Calu3 (cell line): Measurements from ENCODE around the gene CPSF3. TPM values are rescaled to one million over a fixed set of nuclear protein-coding genes. Genes with fewer than 3 reads are reported as not detected.

Source experiments
- BruUV-seq: library from RNA; stranded (reverse); fragments of 400-500 nt; replicated peaks from 2 replicates; lab custom pipeline; 2021; lab: Mats Ljungman, UMichigan
- CTCF ChIA-PET: fragments of 300-600 bp; sonication (Branson Sonifier 250); formaldehyde crosslinking; loops from one replicate; lab custom pipeline; 2022; ENCODE audit warnings: antibody characterized with exemption; lab: Charles Lee
- DNase-seq: peaks from one replicate; pipeline ENCODE4 v3.0.0; 2022
- H3K27ac Mint-ChIP-seq: one replicate; pipeline ENCODE4 v1.8.0; 2022; ENCODE audit warnings: mixed read lengths; ENCODE audit not compliant: unreplicated experiment
- H3K27me3 Mint-ChIP-seq: one replicate; pipeline ENCODE4 v1.8.0; 2022; ENCODE audit warnings: mixed read lengths; ENCODE audit not compliant: unreplicated experiment
- H3K36me3 Mint-ChIP-seq: one replicate; pipeline ENCODE4 v1.8.0; 2022; ENCODE audit warnings: mild to moderate bottlenecking, moderate library complexity, mixed read lengths; ENCODE audit not compliant: insufficient read depth, unreplicated experiment
- H3K4me1 Mint-ChIP-seq: one replicate; pipeline ENCODE4 v1.8.0; 2022; ENCODE audit warnings: mild to moderate bottlenecking, low read depth, mixed read lengths; ENCODE audit not compliant: unreplicated experiment
- H3K4me3 Mint-ChIP-seq: one replicate; pipeline ENCODE4 v1.8.0; 2022; ENCODE audit warnings: mild to moderate bottlenecking, low read depth, moderate library complexity, mixed read lengths; ENCODE audit not compliant: unreplicated experiment
- H3K9me3 Mint-ChIP-seq: one replicate; pipeline ENCODE4 v1.8.0; 2022; ENCODE audit warnings: low read depth, mixed read lengths; ENCODE audit not compliant: unreplicated experiment
- CTCF ChIP-seq: fragments of 200-600 bp; IDR thresholded peaks from one replicate; pipeline ENCODE4 v1.8.0; 2022; ENCODE audit warnings: antibody characterized with exemption; ENCODE audit not compliant: unreplicated experiment
- intact Hi-C: fragments of 100-400 bp; cut with micrococcal nuclease; formaldehyde crosslinking; loops from one replicate; pipeline ENCODE4 v1.10.0; 2022; ENCODE audit not compliant: unreplicated experiment
- total RNA-seq: library from RNA; stranded (reverse); gene quantifications from 2 replicates; pipeline ENCODE4 v1.2.3, GENCODE V29; 2022

The CPSF3 gene
- total RNA-seq, 1 experiment from 2014 or later = 56.7 TPM

- peaks cover 49% of the 10 kb centered on the region for H3K36me3 Mint-ChIP-seq
- no peak for TF ChIP-seq CTCF
- BruUV-seq = no TSS peak
These were observed 70.0 kb downstream of the CPSF3 start for GRCh38 chr2:9493478-9493877.

GRCh38 chr2:9494081-9494480 is 70.6 kb downstream of the CPSF3 start:
- Mint-ChIP-seq H3K4me3 (no peak overlapping the region), H3K9me3 (no peaks in the 10 kb centered on the region), H3K27ac (no peak overlapping the region), H3K36me3 (peaks cover 48% of the 10 kb centered on the region), H3K27me3 (no peaks in the 10 kb centered on the region), H3K4me1 (no peaks in the 10 kb centered on the region)
- no TSS peak for BruUV-seq
- TF ChIP-seq CTCF = no peak
- CTCF ChIA-PET = no interaction called here
- DNase-seq = no peak
- intact Hi-C loops = no loop called here

More at GRCh38 chr2:9493478-9493877, 70.0 kb downstream of the CPSF3 start:
- Mint-ChIP-seq H3K27ac (no peak overlapping the region), H3K4me1 (no peaks in the 10 kb centered on the region), H3K9me3 (no peaks in the 10 kb centered on the region), H3K4me3 (no peak overlapping the region), H3K27me3 (no peaks in the 10 kb centered on the region)
- intact Hi-C loops = no loop called here
- CTCF ChIA-PET = no interaction called here
- no peak for DNase-seq

GRCh38 chr2:9497017-9497416 is 73.6 kb downstream of the CPSF3 start:
- no peaks in the 10 kb centered on the region for H3K27me3 Mint-ChIP-seq
- intact Hi-C loops = no loop called here
- H3K36me3 Mint-ChIP-seq = peaks cover 46% of the 10 kb centered on the region
- no peak for DNase-seq
- CTCF ChIA-PET = no interaction called here
- H3K4me3 Mint-ChIP-seq = no peak overlapping the region
- no peak overlapping the region for H3K27ac Mint-ChIP-seq
- H3K4me1 Mint-ChIP-seq = no peaks in the 10 kb centered on the region
- no TSS peak for BruUV-seq
- no peaks in the 10 kb centered on the region for H3K9me3 Mint-ChIP-seq
- TF ChIP-seq CTCF = no peak

GRCh38 chr2:9498210-9498609 is 74.8 kb downstream of the CPSF3 start:
- no peaks in the 10 kb centered on the region for H3K9me3 Mint-ChIP-seq
- TF ChIP-seq CTCF = no peak
- no peaks in the 10 kb centered on the region for H3K4me1 Mint-ChIP-seq
- BruUV-seq = no TSS peak
- no peak overlapping the region for H3K4me3 Mint-ChIP-seq
- H3K27ac Mint-ChIP-seq = no peak overlapping the region
- CTCF ChIA-PET = interaction anchor here (0.6 kb wide), 1 partner anchor 179 kb away, joined by 3 read pairs; no protein-coding TSS in a partner anchor
- H3K36me3 Mint-ChIP-seq = peaks cover 52% of the 10 kb centered on the region
- H3K27me3 Mint-ChIP-seq = no peaks in the 10 kb centered on the region
- DNase-seq = no peak
- intact Hi-C loops = no loop called here
